HG03460 (cell line): ENCODE results near the gene IGFBP3.

ENCODE experiments used
- ATAC-seq: cut with Tn5 transposase; IDR thresholded peaks from one replicate; pipeline ENCODE4 v1.9.1; 2021; ENCODE audit not compliant: unreplicated experiment

Gene IGFBP3

GRCh38 chr7:45893374-45893995 lies 27.6 kb downstream of the IGFBP3 start:
- no peak for ATAC-seq

GRCh38 chr7:45892407-45893035 lies 28.6 kb downstream of the IGFBP3 start:
- ATAC-seq, result no peak

GRCh38 chr7:45891462-45892402 lies 29.3 kb downstream of the IGFBP3 start:
- no peak for ATAC-seq

- ATAC-seq, result no peak
Observed at GRCh38 chr7:45890902-45891461, 30.1 kb downstream of the IGFBP3 start.

GRCh38 chr7:45890125-45890901 lies 30.8 kb downstream of the IGFBP3 start:
- ATAC-seq, result no peak

GRCh38 chr7:45889367-45890067 lies 31.6 kb downstream of the IGFBP3 start:
- ATAC-seq, result no peak

GRCh38 chr7:45888993-45889366 lies 32.1 kb downstream of the IGFBP3 start:
- no peak for ATAC-seq

- no peak for ATAC-seq
Observed at GRCh38 chr7:45888185-45888992, 32.7 kb downstream of the IGFBP3 start, which contains the start of gene IGFBP1. Gene IGFBP1, plus strand, starts transcription at chr7:45888488. Its CDS starts 165 bp downstream, at chr7:45888653.

GRCh38 chr7:45886931-45887667 lies 34.0 kb downstream of the IGFBP3 start:
- no peak for ATAC-seq

GRCh38 chr7:45885264-45885882 lies 35.7 kb downstream of the IGFBP3 start:
- no peak for ATAC-seq

- no peak for ATAC-seq
Observed at GRCh38 chr7:45884136-45884535, 36.9 kb downstream of the IGFBP3 start.

GRCh38 chr7:45882465-45882810 lies 38.6 kb downstream of the IGFBP3 start:
- ATAC-seq, result no peak

- ATAC-seq, result no peak
Observed at GRCh38 chr7:45881759-45882464, 39.2 kb downstream of the IGFBP3 start.

GRCh38 chr7:45881280-45881758 lies 39.8 kb downstream of the IGFBP3 start:
- no peak for ATAC-seq

GRCh38 chr7:45880433-45880860 lies 40.6 kb downstream of the IGFBP3 start:
- ATAC-seq, result no peak

GRCh38 chr7:45878457-45879144 lies 42.5 kb downstream of the IGFBP3 start:
- no peak for ATAC-seq

GRCh38 chr7:45876519-45876918 lies 44.6 kb downstream of the IGFBP3 start:
- ATAC-seq, result no peak
